HEK293 (cell line): Measurements from ENCODE around the gene URGCP.

Experiments
- CTCF ChIA-PET: fragments of 350-600 bp; formaldehyde crosslinking; extraction: SDS; loops from one replicate; lab custom pipeline; 2021; ENCODE audit warnings: antibody characterized with exemption; lab: Yijun Ruan, JAX
- POLR2A ChIA-PET: fragments of 300-600 bp; formaldehyde crosslinking; extraction: SDS; loops from one replicate; lab custom pipeline; 2020; ENCODE audit warnings: antibody characterized with exemption, inconsistent platforms; lab: Yijun Ruan, JAX
- H3K27ac ChIP-seq: fragments of 200-500 bp; sonication (Bioruptor generic); 2 replicates; pipeline ENCODE4 v1.5.1; 2014; ENCODE audit warnings: low read depth, low read length, control low read depth, inconsistent platforms; ENCODE audit errors: extremely low read depth
- H3K36me3 ChIP-seq, 2 experiments: fragments of 200-500 bp in 1 of 2; sonication (Bioruptor generic) in 1 of 2; 1 replicate in 1 of 2; 2 replicates in 1 of 2; pipeline ENCODE4 v1.5.1; 2014 to 2017; ENCODE audit warnings: inconsistent platforms in 2 of 2, low read length in 2 of 2; ENCODE audit not compliant: control insufficient read depth in 2 of 2, insufficient read depth in 1 of 2
- H3K4me1 ChIP-seq: fragments of 200-500 bp; sonication (Bioruptor generic); 2 replicates; pipeline ENCODE4 v1.5.1; 2014; ENCODE audit warnings: mild to moderate bottlenecking, low read length, inconsistent platforms; ENCODE audit not compliant: control insufficient read depth, insufficient read depth
- H3K4me3 ChIP-seq: 2 replicates; pipeline ENCODE4 v1.5.1; 2011; ENCODE audit warnings: low read depth, mild to moderate bottlenecking, control low read depth, low read length, moderate library complexity
- H3K9me3 ChIP-seq: fragments of 200-500 bp; sonication (Bioruptor generic); 2 replicates; pipeline ENCODE4 v1.5.1; 2014; ENCODE audit warnings: low read depth, low read length, inconsistent platforms; ENCODE audit not compliant: control insufficient read depth, insufficient read depth
- HOXC10 ChIP-seq: sonication (generic); formaldehyde crosslinking; IDR thresholded peaks from 2 replicates; pipeline ENCODE4 v1.8.1; 2023; ENCODE audit warnings: mild to moderate bottlenecking, missing genetic modification reagents
- KLF1 ChIP-seq: fragments of 450-650 bp; formaldehyde crosslinking; IDR thresholded peaks from 2 replicates; pipeline ENCODE4 v1.5.1; 2016; ENCODE audit warnings: missing biosample characterization, missing genetic modification characterization
- KLF17 ChIP-seq: fragments of 450-650 bp; formaldehyde crosslinking; IDR thresholded peaks from 2 replicates; pipeline ENCODE4 v1.5.1; 2016; ENCODE audit warnings: missing biosample characterization, missing genetic modification characterization
- PRDM4 ChIP-seq: fragments of 450-650 bp; formaldehyde crosslinking; IDR thresholded peaks from 2 replicates; pipeline ENCODE4 v1.5.1; 2017; ENCODE audit warnings: missing biosample characterization, missing genetic modification characterization
- ZBTB48 ChIP-seq: fragments of 450-650 bp; formaldehyde crosslinking; IDR thresholded peaks from 2 replicates; pipeline ENCODE4 v1.5.1; 2016; ENCODE audit warnings: missing biosample characterization, missing genetic modification characterization
- ZBTB6 ChIP-seq: fragments of 450-650 bp; formaldehyde crosslinking; IDR thresholded peaks from 2 replicates; pipeline ENCODE4 v1.5.1; 2017; ENCODE audit warnings: missing biosample characterization, missing genetic modification characterization
- ZNF10 ChIP-seq: fragments of 450-650 bp; formaldehyde crosslinking; IDR thresholded peaks from 2 replicates; pipeline ENCODE4 v1.5.1; 2017; ENCODE audit warnings: missing biosample characterization, missing genetic modification characterization
- ZNF114 ChIP-seq: fragments of 450-650 bp; formaldehyde crosslinking; IDR thresholded peaks from 2 replicates; pipeline ENCODE4 v1.5.0; 2017; ENCODE audit warnings: missing biosample characterization, missing genetic modification characterization
- ZNF16 ChIP-seq: fragments of 450-650 bp; formaldehyde crosslinking; IDR thresholded peaks from 2 replicates; pipeline ENCODE4 v1.5.1; 2016; ENCODE audit warnings: low read depth, missing biosample characterization, missing genetic modification characterization
- ZNF24 ChIP-seq: fragments of 450-650 bp; formaldehyde crosslinking; IDR thresholded peaks from 2 replicates; pipeline ENCODE4 v1.5.1; 2016; ENCODE audit warnings: missing biosample characterization, missing genetic modification characterization
- ZNF274 ChIP-seq, 2 experiments: fragments of 200-500 bp in 1 of 2; fragments of 450-650 bp in 1 of 2; sonication (Bioruptor generic) in 1 of 2; formaldehyde crosslinking in 1 of 2; IDR thresholded peaks; 2 replicates each; pipeline versions ENCODE4 v1.5.1 to v1.6.1; 2014 to 2016; ENCODE audit warnings: borderline replicate concordance in 1 of 2, inconsistent platforms in 1 of 2, low read length in 1 of 2, missing biosample characterization in 1 of 2, missing genetic modification characterization in 1 of 2
- ZNF426 ChIP-seq: fragments of 450-650 bp; formaldehyde crosslinking; IDR thresholded peaks from 2 replicates; pipeline ENCODE4 v1.5.1; 2017; ENCODE audit warnings: missing biosample characterization, missing genetic modification characterization, mild to moderate bottlenecking, inconsistent platforms, moderate library complexity
- ZNF521 ChIP-seq: fragments of 450-650 bp; formaldehyde crosslinking; IDR thresholded peaks from 2 replicates; pipeline ENCODE4 v1.5.1; 2017; ENCODE audit warnings: missing biosample characterization, mild to moderate bottlenecking, missing genetic modification characterization
- ZNF639 ChIP-seq: fragments of 450-650 bp; formaldehyde crosslinking; IDR thresholded peaks from 2 replicates; pipeline ENCODE4 v1.5.1; 2016; ENCODE audit warnings: missing biosample characterization, missing genetic modification characterization
- ZNF645 ChIP-seq: fragments of 450-650 bp; formaldehyde crosslinking; IDR thresholded peaks from 2 replicates; pipeline ENCODE4; 2016; ENCODE audit warnings: missing biosample characterization, missing genetic modification characterization
- ZSCAN30 ChIP-seq: fragments of 450-650 bp; IDR thresholded peaks from 2 replicates; pipeline ENCODE4 v1.5.1; 2018; ENCODE audit warnings: missing biosample characterization, mild to moderate bottlenecking, missing genetic modification characterization, moderate library complexity
- ZSCAN5A ChIP-seq: fragments of 450-650 bp; formaldehyde crosslinking; IDR thresholded peaks from 2 replicates; pipeline ENCODE4 v1.5.1; 2016; ENCODE audit warnings: missing biosample characterization, missing genetic modification characterization

Gene URGCP

GRCh38 chr7:43872406-43873110 is 33.8 kb downstream of the URGCP start:
- Histone ChIP-seq H3K27ac (no peak overlapping the region), H3K36me3 (peaks cover 0 to 32% of the 10 kb centered on the region in 2 experiments; a peak in 1 of 3 replicates), H3K4me1 (peaks cover 3% of the 10 kb centered on the region; the same call in 1 of the 2 replicates), H3K9me3 (no peaks in the 10 kb centered on the region), H3K4me3 (no peak overlapping the region)
- POLR2A ChIA-PET, result interaction anchor here (0.5 kb wide), 1 partner anchor 949 kb away, joined by 3 read pairs; no protein-coding TSS in a partner anchor
- 0 out of 2 replicates have a peak, but pooled peaks have one; percentile 29 for TF ChIP-seq KLF17 (tag by site-specific recombination)
- no peak for TF ChIP-seq ZNF114 (tag by site-specific recombination)
- TF ChIP-seq KLF1, result peak; percentile 45
- no peak for TF ChIP-seq ZNF645 (tag by site-specific recombination)
- CTCF ChIA-PET, result no interaction called here

GRCh38 chr7:43871064-43871463 is 35.3 kb downstream of the URGCP start:
- POLR2A ChIA-PET, result no interaction called here

More at GRCh38 chr7:43871064-43871463, 35.3 kb downstream of the URGCP start:
- TF ChIP-seq PRDM4, result no peak
- TF ChIP-seq ZNF639 (tag by site-specific recombination), result no peak
- TF ChIP-seq ZNF10, result peak; percentile 27; the same call in 1 of the 2 replicates
- TF ChIP-seq ZNF274 (IDR thresholded peaks at IDR 0.05; ENCODE audit: low read length), result no peak
- TF ChIP-seq ZNF274 (tag by site-specific recombination; IDR thresholded peaks at IDR 0.05; ENCODE audit: borderline replicate concordance), result peak; percentile 87
- no peak for TF ChIP-seq ZNF521 (tag by site-specific recombination)
- TF ChIP-seq ZSCAN5A (tag by site-specific recombination), result no peak
- TF ChIP-seq ZBTB6 (tag by site-specific recombination), result no peak
- no peak for TF ChIP-seq HOXC10 (CRISPR knock-in tag)
- TF ChIP-seq ZNF114 (tag by site-specific recombination), result no peak
- TF ChIP-seq ZSCAN30 (tag by site-specific recombination), result no peak
- TF ChIP-seq ZNF16 (tag by site-specific recombination), result no peak
- TF ChIP-seq ZBTB48 (tag by site-specific recombination), result no peak
- TF ChIP-seq ZNF24 (tag by site-specific recombination), result no peak
- no peak for TF ChIP-seq ZNF426 (tag by site-specific recombination)
- TF ChIP-seq, all 188 proteins: peak for 2
- H3K9me3 ChIP-seq, result no peaks in the 10 kb centered on the region
- H3K36me3 ChIP-seq, result peaks cover 12 to 30% of the 10 kb centered on the region in 2 experiments
- H3K27ac ChIP-seq, result no peak overlapping the region
- CTCF ChIA-PET, result interaction anchor here (0.6 kb wide), 1 partner anchor 15 kb away, joined by 3 read pairs; no protein-coding TSS in a partner anchor
- peaks cover 3% of the 10 kb centered on the region; the same call in 1 of the 2 replicates for H3K4me1 ChIP-seq
- no peak overlapping the region for H3K4me3 ChIP-seq
